ENCODE data around the gene LRRC59. TPM values are rescaled to one million over a fixed set of nuclear protein-coding genes. Genes with fewer than 3 reads are reported as not detected.
A peak's percentile ranks its signal among the peaks of the same experiment; 100 is the strongest.

LRRC59 gene
- total RNA-seq, 1 donor from 2014 or later = 68.0 TPM

- Histone ChIP-seq H3K36me3 (peaks cover 34% of the 10 kb centered on the region), H3K27ac (no peak overlapping the region), H3K4me1 (no peaks in the 10 kb centered on the region), H3K9me3 (no peaks in the 10 kb centered on the region), H3K4me3 (no peak overlapping the region), H3K27me3 (no peaks in the 10 kb centered on the region)
- no peak for TF ChIP-seq CTCF (IDR thresholded peaks at IDR 0.05)
- intact Hi-C loops (cut with DNase I) = no loop called here
- ATAC-seq (no peak), DNase-seq (no peak)
Measured at GRCh38 chr17:50355336-50355700, 42.0 kb downstream of the LRRC59 start.

- intact Hi-C loops (cut with DNase I) = no loop called here
- ATAC-seq (no peak), DNase-seq (peak; percentile 39)
- Histone ChIP-seq H3K27ac (no peak overlapping the region), H3K36me3 (peaks cover 34% of the 10 kb centered on the region), H3K9me3 (no peaks in the 10 kb centered on the region), H3K4me1 (no peaks in the 10 kb centered on the region), H3K27me3 (no peaks in the 10 kb centered on the region), H3K4me3 (no peak overlapping the region)
- no peak for TF ChIP-seq CTCF (IDR thresholded peaks at IDR 0.05)
Measured at GRCh38 chr17:50354776-50355175, 42.5 kb downstream of the LRRC59 start.

GRCh38 chr17:50354198-50354597 lies 43.1 kb downstream of the LRRC59 start:
- no peaks in the 10 kb centered on the region for H3K27me3 ChIP-seq
- intact Hi-C loops (cut with DNase I) = no loop called here
- H3K9me3 ChIP-seq = no peaks in the 10 kb centered on the region
- no peak overlapping the region for H3K4me3 ChIP-seq
- no peaks in the 10 kb centered on the region for H3K4me1 ChIP-seq
- no peak overlapping the region for H3K27ac ChIP-seq
- DNase-seq (peak; percentile 54), ATAC-seq (no peak)
- H3K36me3 ChIP-seq = peaks cover 34% of the 10 kb centered on the region
- TF ChIP-seq CTCF (IDR thresholded peaks at IDR 0.05) = no peak

- Histone ChIP-seq H3K4me1 (no peaks in the 10 kb centered on the region), H3K27me3 (no peaks in the 10 kb centered on the region), H3K36me3 (peaks cover 30% of the 10 kb centered on the region), H3K9me3 (no peaks in the 10 kb centered on the region), H3K27ac (no peak overlapping the region), H3K4me3 (no peak overlapping the region)
- intact Hi-C loops (cut with DNase I) = no loop called here
- ATAC-seq = no peak
- TF ChIP-seq CTCF (IDR thresholded peaks at IDR 0.05) = no peak
- DNase-seq = peak; percentile 62
Measured at GRCh38 chr17:50353600-50354195, 43.6 kb downstream of the LRRC59 start.

- intact Hi-C loops (cut with DNase I) = no loop called here
- Histone ChIP-seq H3K27me3 (no peaks in the 10 kb centered on the region), H3K27ac (no peak overlapping the region), H3K9me3 (no peaks in the 10 kb centered on the region), H3K4me1 (no peaks in the 10 kb centered on the region), H3K36me3 (peaks cover 23% of the 10 kb centered on the region), H3K4me3 (no peak overlapping the region)
- ATAC-seq (no peak), DNase-seq (peak; percentile 51)
- TF ChIP-seq CTCF (IDR thresholded peaks at IDR 0.05) = no peak
Measured at GRCh38 chr17:50352693-50353599, 44.4 kb downstream of the LRRC59 start.
